GM19455 (cell line): ENCODE measurements around the gene TFDP1.

Experiments
- ATAC-seq: cut with Tn5 transposase; IDR thresholded peaks from one replicate; pipeline ENCODE4 v1.9.1; 2021; ENCODE audit not compliant: unreplicated experiment

Gene TFDP1

DNA sequence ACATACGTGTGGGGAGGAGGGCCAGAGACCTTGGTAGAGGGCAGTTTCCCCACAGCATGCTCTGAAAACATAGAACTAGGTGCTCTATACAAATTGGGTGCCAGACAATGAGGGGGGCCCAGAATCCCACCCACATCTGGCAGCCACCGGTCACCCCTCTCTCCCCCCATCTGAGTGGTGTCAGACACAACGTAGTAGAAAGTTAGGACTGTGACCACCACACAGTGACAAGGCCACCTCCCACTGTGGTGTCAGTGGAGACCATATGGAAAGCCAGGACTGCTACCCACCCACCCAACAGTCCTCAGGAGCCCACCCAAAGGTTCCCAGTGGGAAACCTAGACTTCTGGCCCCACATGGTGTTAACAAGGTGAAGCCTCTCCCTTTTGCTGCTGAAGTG, 75.5 kb downstream of the TFDP1 start:
- no peak for ATAC-seq

DNA sequence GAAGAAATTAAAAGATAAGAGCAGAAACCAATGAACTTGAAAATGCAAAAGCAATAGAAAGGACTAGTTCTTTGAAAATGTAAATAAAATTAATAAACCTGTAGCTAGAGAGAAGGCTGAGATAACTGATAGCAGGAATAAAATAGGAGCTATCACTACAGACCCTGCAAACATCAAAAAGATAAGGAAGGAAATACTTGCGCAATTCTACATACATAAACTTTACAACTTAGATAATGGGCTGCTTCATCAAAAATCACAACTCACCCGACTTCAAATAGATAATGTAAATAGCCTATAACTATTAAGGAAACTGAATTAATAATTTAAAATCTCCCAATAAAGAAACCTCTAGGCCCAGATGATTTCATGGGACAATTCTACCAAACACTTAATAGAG, 77.0 kb downstream of the TFDP1 start:
- ATAC-seq = no peak

DNA sequence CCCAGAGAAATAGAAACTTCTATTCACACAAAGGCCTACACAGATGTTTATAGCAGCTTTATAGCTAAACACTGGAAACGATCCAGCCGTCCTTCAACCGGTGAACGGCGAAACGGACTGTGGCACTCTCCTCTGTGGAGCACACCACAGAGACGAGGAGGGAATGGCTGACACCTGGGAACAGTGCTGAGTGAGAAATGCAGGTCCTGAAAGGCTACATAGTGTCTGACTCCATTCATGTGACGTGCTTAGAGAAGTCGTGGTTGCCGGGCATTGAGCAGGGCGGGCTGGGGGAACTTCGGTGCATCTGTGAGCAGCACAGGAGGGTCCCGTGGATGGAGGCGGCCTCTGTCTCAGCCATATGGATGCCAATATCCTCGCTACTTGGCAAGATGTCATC, 79.4 kb downstream of the TFDP1 start:
- ATAC-seq = no peak

DNA sequence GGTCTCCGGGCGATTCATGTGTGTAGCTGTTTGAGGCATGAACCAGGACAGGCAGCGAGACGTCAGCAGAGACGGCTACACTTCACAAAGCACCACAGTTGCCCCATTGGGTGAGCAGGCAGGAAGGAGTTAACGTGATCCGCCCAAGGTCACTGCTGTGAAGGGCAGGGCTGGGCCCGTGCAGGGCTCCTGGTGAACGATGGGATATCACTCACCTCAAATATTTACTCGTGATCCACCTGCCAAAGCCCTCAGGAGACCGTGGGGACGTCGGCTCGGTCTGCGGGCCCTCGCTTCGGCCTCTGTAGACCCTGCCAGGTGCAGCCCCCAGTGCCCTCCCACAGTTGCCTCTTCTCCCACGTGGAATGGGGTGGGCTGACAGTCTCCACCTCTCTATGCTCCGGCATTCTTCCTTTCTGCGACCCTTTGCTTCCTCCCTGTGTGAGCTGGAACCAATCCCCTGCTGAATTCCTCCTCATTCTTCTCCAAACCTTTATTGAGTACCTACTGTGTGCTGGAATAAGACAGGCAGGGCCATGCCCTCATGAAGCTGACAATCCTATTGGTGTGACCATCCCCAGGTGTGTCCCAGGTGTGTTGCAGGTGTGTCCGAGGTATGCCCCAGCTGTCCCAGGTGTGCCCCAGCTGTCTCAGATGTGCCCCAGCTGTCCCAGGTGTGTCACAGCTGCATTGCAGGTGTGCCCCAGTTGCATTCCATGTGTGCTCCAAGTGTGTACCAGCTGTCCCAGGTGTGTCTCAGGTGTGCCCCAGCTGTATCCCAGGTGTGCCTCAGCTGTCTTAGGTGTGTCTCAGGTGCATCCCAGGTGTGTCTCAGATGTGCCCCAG, 80.4 kb downstream of the TFDP1 start:
- ATAC-seq = no peak

DNA sequence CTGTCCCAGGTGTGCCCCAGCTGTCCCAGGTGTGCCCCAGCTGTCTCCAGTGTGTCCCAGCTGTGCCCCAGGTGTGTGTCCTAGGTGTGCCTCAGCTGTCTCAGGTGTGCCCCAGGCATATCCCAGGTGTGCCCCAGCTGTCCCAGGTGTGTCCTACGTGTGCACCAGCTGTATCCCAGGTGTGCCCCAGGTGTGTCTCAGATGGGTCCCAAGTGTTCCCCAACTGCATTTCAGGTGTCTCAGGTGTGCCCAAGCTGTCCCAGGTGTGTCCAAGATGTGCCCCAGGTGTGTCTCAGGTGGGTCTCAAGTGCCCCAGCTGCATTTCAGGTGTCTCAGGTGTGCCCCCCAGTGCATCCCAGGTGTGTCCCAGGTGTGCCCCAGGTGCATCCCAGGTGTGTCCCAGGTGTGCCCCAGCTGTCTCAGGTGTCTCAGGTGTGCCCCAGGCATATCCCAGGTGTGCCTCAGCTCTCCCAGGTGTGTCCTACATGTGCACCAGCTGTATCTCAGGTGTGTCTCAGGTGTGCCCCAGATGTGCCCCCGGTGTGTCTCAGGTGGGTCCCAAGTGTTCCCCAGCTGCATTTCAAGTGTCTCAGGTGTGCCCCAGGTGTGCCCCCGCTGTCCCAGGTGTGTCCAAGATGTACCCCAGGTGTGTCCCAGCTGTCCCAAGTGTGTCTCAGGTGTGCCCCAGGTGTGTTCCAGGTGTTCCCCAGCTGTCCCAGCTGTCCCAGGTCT, 81.2 kb downstream of the TFDP1 start:
- ATAC-seq = no peak

DNA sequence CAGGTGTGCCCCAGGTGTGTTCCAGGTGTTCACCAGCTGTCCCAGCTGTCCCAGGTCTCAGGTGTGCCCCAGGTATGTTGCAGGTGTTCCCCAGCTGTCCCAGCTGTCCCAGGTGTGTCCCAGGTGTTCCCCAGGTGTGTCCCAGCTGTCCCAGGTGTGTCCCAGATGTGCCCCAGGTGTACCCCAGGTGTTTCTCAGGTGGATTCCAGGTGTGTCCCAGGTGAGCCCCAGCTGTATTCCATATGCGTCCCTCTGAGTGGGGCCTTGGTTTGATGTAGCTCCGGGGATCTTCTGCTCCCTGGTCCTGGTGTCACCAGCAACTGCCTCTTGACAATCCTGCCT, 81.7 kb downstream of the TFDP1 start:
- no peak for ATAC-seq

DNA sequence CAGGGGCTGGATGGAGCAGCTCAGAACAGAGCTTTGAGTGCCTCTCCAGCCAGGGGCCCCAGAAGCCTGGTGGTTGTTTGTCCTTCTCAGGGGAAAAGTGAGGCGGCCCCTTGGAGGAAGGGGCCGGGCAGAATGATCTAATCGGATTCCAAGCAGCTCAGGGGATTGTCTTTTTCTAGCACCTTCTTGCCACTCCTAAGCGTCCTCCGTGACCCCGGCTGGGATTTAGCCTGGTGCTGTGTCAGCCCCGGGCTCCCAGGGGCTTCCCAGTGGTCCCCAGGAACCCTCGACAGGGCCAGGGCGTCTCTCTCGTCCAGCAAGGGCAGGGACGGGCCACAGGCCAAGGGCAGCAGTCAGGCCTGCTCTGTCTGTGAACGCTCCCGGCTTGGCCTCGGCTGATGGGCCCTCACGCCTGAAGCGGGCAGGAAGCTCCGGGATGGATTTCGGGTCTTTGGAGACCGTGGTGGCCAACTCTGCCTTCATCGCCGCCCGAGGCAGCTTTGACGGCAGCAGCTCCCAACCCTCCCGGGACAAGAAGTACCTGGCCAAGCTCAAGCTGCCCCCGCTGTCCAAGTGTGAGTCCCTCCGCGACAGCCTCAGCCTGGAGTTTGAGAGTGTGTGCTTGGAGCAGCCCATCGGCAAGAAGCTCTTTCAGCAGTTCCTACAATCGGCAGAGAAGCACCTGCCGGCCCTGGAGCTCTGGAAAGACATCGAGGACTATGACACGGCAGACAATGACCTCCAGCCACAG, 82.6 kb downstream of the TFDP1 start, which contains the start of gene GRK1:
GRK1 (plus strand) TSS at position 269 of the 751 bp plus-strand sequence; CDS start at position 437, 168 bp downstream.
- no peak for ATAC-seq

DNA sequence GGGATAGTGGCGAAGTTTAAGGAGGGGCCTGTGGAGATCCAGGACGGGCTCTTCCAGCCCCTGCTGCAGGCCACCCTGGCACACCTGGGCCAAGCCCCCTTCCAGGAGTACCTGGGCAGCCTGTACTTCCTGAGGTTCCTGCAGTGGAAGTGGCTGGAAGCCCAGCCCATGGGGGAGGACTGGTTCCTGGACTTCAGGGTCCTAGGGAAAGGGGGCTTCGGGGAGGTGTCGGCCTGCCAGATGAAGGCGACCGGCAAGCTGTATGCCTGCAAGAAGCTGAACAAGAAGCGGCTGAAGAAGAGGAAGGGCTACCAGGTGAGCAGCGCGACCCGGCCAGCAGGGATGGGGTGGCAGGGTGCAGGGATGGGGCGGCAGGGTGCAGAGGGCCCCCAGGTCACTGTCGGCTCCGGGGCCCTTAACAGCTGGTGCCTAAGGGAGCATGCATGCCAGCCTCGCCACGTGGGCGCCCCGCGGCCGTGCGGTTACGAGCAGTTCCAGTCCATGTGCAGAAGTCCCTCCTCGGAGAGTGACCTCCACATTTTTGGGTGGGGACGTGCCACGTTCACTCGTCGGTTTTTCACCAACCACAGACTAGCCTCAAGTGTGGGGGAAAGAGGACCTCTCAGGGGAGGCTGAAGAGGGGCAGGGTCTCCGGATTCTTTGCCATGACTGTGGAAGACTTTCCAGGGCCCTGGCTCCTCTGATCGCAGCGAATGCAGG, 83.4 kb downstream of the TFDP1 start:
- ATAC-seq = no peak

DNA sequence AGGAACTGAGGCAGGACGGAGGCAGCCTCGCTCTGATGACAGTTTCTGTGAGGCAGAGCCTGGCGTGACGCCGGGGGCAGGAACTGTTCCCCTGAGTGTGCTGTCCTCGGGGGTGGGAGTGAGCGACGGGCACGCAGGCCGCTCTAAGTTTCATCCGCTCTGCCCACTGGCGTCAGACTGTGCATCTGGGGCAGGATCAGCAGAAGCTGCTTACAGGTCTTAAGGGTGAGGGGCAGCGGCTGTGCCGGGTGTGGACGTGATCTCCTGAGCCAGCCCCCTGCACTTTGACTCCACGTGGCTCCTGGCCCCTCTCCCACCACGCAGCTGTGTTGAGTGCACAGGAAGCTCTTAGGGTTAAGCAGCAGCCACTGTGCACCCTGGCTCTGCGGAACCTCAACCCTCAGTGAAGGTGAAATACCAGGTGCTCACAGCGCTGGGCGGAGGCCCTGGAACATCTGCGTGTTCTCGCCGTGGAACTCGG, 84.0 kb downstream of the TFDP1 start:
- no peak for ATAC-seq

DNA sequence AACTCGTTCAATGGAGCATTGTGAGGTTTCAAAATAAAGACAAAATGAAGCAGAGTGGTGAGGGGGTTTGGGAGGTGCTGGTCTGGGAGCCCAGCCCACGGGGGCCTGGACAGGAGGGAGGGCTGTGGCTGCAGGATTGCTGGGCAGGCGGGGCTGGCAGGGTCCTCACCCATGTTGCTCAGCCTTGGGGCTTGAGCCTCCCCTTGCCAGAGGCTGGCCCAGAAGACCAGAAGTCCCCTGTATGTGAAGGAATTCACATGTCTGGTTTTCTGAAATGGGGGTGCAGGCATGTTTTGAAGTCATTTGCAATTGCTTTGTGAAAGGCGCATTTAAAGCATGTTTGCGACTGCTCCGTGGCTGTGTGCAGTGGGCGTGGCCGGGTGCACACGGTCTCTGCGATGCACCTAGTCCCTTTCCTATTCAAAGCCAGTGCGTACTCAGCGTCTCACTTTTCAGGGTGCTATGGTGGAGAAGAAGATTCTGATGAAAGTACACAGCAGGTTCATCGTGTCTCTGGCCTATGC, 84.7 kb downstream of the TFDP1 start:
- ATAC-seq = no peak

DNA sequence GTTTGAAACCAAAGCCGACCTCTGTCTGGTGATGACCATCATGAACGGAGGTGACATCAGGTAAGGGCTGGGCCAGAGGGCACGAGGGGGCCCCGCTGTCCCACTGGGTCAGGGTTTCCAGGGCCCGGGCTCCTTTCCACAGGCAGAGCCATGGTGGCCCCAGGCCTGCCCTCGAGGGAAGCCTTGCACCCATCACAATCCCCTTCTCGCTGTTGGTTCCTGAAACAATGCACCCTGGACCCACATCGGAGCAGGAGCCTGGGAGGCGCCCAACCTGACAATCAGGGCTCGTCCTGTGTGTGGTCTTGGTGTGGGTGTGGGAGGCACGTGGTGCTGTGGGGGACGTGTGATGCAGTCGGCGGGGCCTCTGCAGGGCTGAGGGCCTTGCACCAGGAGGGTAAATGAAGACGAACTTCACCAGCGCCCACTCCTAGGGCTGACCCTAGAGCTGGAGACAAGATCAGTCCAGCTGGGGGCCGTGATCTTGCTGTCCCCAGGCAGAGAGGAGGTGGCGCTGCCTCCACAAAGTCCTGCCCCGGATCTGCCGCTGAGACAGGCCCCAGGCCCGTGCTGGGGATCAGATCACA, 85.3 kb downstream of the TFDP1 start:
- no peak for ATAC-seq

DNA sequence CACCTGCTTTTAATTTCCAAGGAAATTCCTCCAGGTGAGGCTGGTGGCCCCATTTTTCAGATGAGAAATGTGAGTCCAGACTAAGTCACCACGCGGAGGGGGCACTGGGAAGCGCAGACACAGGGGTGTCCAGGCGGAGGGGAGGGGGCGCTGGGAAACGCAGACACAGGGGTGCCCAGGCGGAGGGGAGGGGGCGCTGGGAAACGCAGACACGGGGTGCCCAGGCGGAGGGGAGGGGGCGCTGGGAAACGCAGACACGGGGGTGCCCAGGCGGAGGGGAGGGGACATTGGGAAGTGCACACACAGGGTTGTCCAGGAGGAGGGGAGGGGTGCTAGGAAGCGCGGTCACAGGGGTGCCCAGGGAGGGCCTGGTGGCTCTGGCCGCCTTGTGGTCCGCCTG, 86.0 kb downstream of the TFDP1 start:
- no peak for ATAC-seq

DNA sequence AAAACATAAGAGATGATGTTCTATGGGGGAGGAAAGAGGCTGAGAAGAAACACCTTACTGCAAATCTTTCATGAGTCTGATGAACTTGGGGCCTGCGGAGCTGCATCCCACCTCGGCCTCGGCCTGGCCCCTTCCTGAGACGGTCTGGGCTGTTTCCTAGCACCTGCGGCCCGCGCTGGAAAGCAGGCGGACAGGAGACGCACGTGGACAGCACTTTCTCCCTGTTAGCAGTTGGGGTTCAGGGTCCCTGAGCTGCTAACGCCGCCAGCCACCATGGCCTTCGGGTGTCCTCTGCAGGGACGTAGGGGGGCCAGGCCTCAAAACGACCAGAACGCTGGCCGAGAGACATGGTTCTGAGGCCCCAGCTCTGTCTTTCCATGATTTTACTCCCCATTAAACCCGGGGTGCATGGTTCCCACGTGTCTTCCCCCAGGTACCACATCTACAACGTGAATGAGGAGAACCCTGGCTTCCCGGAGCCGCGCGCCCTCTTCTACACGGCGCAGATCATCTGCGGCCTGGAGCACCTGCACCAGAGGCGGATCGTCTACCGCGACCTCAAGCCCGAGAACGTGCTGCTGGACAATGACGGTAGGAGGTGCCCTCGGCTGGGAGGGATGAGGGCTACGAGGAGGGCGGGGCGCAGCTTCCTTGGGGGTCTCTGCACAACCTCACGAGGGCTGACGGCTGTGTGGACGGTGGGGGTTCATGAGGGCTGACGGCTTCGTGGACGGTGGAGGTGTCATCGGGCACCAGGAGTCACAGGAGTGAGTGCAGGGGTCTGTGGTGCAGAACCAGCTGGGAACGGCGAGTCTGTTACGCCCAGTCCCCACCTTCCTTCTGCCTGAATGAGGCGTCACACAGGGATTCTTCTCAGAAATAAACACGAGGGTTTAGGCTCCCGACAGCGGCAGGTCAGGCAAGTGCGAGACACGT, 86.8 kb downstream of the TFDP1 start:
- ATAC-seq = no peak

DNA sequence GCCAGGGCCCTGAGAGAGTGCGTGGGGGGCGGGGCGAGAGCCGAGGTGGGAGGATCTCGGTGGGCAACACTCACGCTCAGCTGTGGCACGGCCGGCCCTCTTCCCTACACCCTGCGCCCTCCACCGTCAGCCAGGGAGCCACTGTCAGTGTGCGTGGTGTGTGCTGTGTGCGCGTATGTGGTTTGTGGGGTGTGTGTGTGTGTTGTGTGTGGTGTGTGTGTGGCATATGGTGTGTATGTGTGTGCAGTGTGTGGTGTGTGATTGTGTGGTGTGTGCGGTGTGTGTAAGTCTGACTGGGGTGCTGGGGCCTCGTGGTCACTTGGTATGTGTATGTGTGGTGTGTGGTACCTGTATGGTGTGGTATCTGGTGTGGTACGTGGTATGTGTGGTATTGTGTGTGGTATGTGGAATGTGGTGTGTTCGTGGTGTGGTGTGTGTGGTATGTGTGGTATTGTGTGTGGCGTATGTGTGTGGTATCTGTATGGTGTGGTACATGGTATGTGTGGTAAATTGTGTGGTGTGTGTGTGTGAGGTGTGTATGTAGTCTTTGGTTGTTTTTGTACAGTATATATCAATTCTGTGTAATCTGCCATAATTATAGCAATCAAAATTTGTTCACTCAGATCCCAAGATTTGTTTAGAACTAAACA, 87.6 kb downstream of the TFDP1 start:
- ATAC-seq = no peak
